HepG2 (cell line): ENCODE measurements around the gene MTFP1. TPM values are rescaled to one million over a fixed set of nuclear protein-coding genes. Genes with fewer than 3 reads are reported as not detected.

Experiments
- ATF1 ChIP-seq: IDR thresholded peaks from 2 replicates; pipeline ENCODE4 v1.6.1; 2016; ENCODE audit warnings: mild to moderate bottlenecking, control low read depth
- CEBPB ChIP-seq: IDR thresholded peaks from 2 replicates; pipeline ENCODE4 v1.6.1; 2011; ENCODE audit warnings: low read depth, low read length, improper control_type of control experiment, borderline replicate concordance
- HOXD1 ChIP-seq: sonication (generic); formaldehyde crosslinking; IDR thresholded peaks from 2 replicates; pipeline ENCODE4 v1.5.0; 2020; ENCODE audit warnings: missing genetic modification reagents
- KLF11 ChIP-seq: IDR thresholded peaks from 2 replicates; pipeline ENCODE4 v1.6.1; 2016; ENCODE audit warnings: missing compliant biosample characterization
- SMARCC2 ChIP-seq: fragments of 450-650 bp; IDR thresholded peaks from 2 replicates; pipeline ENCODE4 v1.6.1; 2017; ENCODE audit warnings: antibody characterized with exemption, mild to moderate bottlenecking
- SRSF4 ChIP-seq: fragments of 200-400 bp; formaldehyde crosslinking; IDR thresholded peaks from one replicate; pipeline ENCODE4 v1.6.1; 2018; ENCODE audit warnings: mild to moderate bottlenecking, low read depth, low read length, moderate library complexity; ENCODE audit not compliant: poor library complexity, severe bottlenecking
- ZHX2 ChIP-seq, 2 experiments: sonication (generic) in 1 of 2; formaldehyde crosslinking in 1 of 2; IDR thresholded peaks; 2 replicates each; pipeline versions ENCODE4 v1.6.1 to v1.9.0; 2014 to 2022; ENCODE audit warnings: antibody characterized with exemption in 1 of 2, borderline replicate concordance in 1 of 2, inconsistent platforms in 1 of 2, low read depth in 1 of 2, missing genetic modification reagents in 1 of 2
- ZNF318 ChIP-seq: sonication (generic); formaldehyde crosslinking; IDR thresholded peaks from 2 replicates; pipeline ENCODE4 v1.4.0; 2020; ENCODE audit warnings: mild to moderate bottlenecking, missing genetic modification reagents
- ZNF740 ChIP-seq: sonication (generic); formaldehyde crosslinking; IDR thresholded peaks from 2 replicates; pipeline ENCODE4 v1.4.0; 2020; ENCODE audit warnings: missing genetic modification reagents
- polyA plus RNA-seq, 8 experiments: library from polyadenylated mRNA; depleted of rRNA in 3 of 8; stranded (reverse) in 7 of 8; unstranded in 1 of 8; fragments of >200 nt; fragmentation: Illumina TruSeq in 4 of 8; extraction: Trizol in 4 of 8; gene quantifications; 2 replicates each; pipeline versions ENCODE4 v1.2.1 to v1.2.3, GENCODE V29; 2011 to 2016; ENCODE audit warnings: low read depth in 4 of 8, missing spikeins in 1 of 8, mixed read lengths in 1 of 8; ENCODE audit not compliant: insufficient read depth in 1 of 8
- total RNA-seq, 5 experiments: library from RNA; depleted of rRNA; stranded (reverse); fragments of >200 nt; fragmentation: Illumina TruSeq; extraction: Trizol; gene quantifications; 2 replicates each; pipeline ENCODE4 v1.2.3, GENCODE V29; 2016; ENCODE audit warnings: low read depth in 1 of 5

Gene MTFP1
- total and polyA plus RNA-seq, 2 of the 13 experiments (the other 11 are each of a cell fraction or from before 2014, with no cell fraction given) = 29.5 to 45.6 TPM

- TF ChIP-seq ZHX2 (IDR thresholded peaks at IDR 0.05; ENCODE audit: low read depth) = peak; percentile 96
- no peak; the same call in 1 of the 2 replicates for TF ChIP-seq ZHX2 (CRISPR knock-in tag; IDR thresholded peaks at IDR 0.05; ENCODE audit: borderline replicate concordance)
- peak; percentile 86 for TF ChIP-seq ATF1 (CRISPR knock-in tag)
- no peak for TF ChIP-seq ZNF740
- TF ChIP-seq SRSF4 = no peak
- TF ChIP-seq SMARCC2 = no peak
- TF ChIP-seq CEBPB = no peak
- TF ChIP-seq HOXD1 (CRISPR knock-in tag) = no peak; the same call in 1 of the 2 replicates
- TF ChIP-seq KLF11 (CRISPR knock-in tag) = peak; percentile 71; the same call in 1 of the 2 replicates
- no peak for TF ChIP-seq ZNF318
Observed at GRCh38 chr22:30423959-30424533, 1.5 kb upstream of the MTFP1 start (continued).
